Measurements from ENCODE around the gene ZNF425.
"Not testable (repeated sequence)": the region's sequence is repeated elsewhere in the genome, so short reads cannot be mapped to it uniquely, and the experiment has no call there.

Gene ZNF425

DNA sequence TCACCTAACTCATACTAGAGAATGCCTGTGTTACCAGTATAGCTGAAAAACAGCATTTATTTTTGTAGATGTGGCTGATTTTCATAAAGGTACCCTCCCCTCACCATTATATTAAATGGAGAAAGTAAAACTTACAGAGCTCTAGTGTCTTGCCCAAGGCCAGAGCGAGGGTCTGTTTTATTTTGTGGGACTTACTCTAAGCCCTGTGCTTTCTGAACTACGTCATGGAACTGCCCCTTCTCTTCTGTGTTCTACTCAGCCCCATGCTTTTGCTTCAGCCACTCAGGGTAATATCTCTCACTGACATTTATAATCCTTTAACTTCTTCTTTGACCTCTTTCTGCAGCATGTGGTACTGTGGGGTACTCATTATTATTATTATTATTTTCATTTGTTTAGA lies 25.3 kb downstream of the ZNF425 start:
- TF ChIP-seq, protein P1, sequence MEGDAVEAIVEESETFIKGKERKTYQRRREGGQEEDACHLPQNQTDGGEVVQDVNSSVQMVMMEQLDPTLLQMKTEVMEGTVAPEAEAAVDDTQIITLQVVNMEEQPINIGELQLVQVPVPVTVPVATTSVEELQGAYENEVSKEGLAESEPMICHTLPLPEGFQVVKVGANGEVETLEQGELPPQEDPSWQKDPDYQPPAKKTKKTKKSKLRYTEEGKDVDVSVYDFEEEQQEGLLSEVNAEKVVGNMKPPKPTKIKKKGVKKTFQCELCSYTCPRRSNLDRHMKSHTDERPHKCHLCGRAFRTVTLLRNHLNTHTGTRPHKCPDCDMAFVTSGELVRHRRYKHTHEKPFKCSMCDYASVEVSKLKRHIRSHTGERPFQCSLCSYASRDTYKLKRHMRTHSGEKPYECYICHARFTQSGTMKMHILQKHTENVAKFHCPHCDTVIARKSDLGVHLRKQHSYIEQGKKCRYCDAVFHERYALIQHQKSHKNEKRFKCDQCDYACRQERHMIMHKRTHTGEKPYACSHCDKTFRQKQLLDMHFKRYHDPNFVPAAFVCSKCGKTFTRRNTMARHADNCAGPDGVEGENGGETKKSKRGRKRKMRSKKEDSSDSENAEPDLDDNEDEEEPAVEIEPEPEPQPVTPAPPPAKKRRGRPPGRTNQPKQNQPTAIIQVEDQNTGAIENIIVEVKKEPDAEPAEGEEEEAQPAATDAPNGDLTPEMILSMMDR (IDR thresholded peaks at IDR 0.05; ENCODE audit: low read depth, low read length): no peak
- no peak for DNase-seq (ENCODE audit: extremely low read depth, low read depth)

DNA sequence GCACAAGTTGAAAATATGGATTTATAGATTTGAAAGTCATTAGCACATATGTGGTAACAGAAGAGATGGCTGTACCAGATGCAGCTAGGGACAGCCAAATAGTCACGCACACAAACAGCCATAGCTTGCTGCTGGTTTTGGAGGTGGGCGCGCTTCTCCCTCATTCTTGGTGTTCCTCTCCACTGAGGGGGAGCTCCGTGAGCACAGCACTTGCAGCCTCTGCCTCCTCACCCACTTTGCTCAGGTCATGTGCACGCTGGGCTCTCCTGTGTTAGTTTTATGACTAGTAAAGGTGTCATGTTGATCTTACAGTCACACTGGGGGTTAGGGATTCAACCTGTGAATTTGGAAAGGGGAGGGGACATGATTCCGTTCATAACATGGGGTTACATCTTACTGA lies 27.1 kb downstream of the ZNF425 start:
- TF ChIP-seq, protein P1 (IDR thresholded peaks at IDR 0.05; ENCODE audit: low read depth, low read length): no peak
- no peak for DNase-seq (ENCODE audit: extremely low read depth, low read depth)

DNA sequence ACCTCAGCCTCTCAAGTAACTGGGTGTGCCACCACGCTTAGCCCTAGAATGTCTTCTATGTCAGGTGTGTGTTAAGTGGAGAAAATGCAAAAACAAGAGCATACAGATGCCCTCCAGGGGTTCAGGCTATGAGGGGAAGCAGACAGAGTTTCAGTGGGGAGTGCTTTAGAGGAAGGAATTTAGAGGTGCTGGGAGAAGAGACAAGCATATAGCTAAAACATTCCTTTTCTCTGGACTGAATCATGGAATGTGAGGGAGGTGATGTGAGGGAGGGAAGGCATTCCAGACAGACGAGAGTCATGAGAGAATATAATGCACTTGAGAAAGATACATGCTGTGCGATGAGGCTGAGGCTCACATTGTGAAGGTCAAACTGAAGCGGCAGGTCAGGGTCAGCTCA lies 29.0 kb downstream of the ZNF425 start:
- no peak for DNase-seq (ENCODE audit: extremely low read depth, low read depth)
- TF ChIP-seq, protein P1 (IDR thresholded peaks at IDR 0.05; ENCODE audit: low read depth, low read length): no peak

DNA sequence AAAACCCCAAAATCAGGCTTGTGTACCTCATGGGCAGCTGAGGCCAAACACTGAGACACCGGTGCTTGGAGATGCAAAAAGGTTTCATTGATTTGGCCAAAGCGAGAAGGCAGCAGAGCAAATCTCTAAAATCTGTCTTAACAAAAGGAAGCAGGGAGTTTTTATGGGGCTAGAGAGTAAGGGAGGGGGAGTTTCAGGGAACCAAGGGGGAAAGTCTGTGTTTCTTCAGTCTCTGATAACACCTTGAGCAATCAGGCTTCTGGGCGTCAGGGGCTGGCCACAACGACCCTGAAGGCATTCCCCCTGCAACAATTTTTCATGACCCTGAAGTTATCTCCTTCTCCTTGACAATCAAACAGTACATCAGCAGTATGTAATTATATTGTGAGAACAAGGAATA lies 32.9 kb downstream of the ZNF425 start:
- TF ChIP-seq, protein P1 (IDR thresholded peaks at IDR 0.05; ENCODE audit: low read depth, low read length): no peak
- no peak for DNase-seq (ENCODE audit: extremely low read depth, low read depth)

DNA sequence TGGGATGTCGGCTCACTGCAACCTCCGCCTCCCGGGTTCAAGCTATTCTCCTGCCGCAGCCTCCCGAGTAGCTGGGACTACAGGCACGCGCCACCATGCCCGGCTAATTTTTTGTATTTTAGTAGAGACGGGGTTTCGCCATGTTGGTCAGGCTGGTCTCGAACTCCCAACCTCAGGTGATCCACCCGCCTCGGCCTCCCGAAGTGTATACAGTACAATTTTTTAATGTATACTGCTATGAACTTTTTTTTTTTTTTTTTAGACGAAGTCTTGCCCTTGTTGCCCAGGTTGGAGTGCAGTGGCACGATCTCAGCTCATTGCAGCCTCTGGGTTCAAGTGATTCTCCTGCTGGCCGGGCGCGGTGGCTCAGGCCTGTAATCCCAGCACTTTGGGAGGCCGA lies 33.9 kb downstream of the ZNF425 start:
- not testable (repeated sequence) for DNase-seq (ENCODE audit: extremely low read depth, low read depth)

DNA sequence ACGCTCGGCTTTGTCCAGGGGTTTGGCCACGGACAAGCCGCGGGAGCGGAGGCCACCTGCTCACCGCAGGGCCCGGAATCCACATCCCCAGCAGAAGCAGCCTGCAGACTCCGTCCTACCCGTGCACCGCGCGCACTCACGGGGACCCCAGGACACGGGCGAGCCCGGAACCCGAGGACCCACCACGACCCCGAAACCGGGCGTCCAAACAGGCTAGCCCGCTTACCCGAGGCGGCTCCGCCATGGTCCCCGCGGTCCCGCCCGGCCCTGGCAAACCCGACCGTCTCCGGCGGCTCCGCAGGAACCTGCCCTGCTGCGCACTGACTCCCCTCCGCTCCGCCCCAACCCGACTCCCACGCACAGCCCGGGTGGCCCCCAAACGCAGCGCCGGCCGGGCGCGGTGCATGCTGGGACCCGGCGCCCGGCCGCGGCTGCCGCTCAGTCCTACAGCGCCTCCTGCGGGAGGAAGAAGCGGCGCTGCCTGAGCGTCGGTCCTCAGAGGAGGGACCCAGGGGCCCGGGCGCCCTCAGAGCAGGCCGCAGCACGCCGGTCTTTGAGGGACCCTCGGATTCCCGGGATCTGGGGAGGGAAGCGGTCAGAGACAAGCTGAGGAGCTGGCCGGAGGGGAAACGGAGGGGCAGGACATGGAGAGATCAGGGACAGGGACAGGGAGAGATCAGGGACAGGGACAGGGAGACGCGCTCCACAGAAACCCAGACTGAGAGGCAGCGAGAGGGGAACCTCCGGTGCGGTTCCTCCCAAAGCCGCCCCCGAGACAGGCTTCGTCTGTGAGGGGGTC lies 35.5 kb downstream of the ZNF425 start, which contains the start of gene ZNF786:
ZNF786 (minus strand) TSS at position 322 of the 799 bp plus-strand sequence; CDS start at position 244, 78 bp downstream.
- TF ChIP-seq, protein P1 (IDR thresholded peaks at IDR 0.05; ENCODE audit: low read depth, low read length): peak; percentile 59
- peak; percentile 72 for DNase-seq (ENCODE audit: extremely low read depth, low read depth)

DNA sequence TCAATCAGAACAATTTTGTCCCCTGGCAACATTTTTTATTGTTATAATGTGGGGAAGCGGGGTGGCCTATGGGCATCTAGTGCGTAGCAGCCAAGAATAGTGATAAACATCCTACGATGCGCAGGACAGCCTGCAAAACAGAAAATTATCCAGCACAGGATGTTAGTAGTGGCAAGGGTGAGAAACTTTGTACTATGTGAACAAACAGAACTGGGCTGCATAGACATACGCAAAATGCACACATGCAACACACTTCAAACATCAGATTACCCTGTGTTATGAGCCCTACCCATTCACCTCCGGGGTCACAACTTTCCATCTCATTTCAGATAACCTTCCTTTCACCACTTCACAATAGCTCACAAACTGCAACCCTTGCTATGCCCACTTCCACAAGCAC lies 38.7 kb downstream of the ZNF425 start:
- TF ChIP-seq, protein P1 (IDR thresholded peaks at IDR 0.05; ENCODE audit: low read depth, low read length): no peak

DNA sequence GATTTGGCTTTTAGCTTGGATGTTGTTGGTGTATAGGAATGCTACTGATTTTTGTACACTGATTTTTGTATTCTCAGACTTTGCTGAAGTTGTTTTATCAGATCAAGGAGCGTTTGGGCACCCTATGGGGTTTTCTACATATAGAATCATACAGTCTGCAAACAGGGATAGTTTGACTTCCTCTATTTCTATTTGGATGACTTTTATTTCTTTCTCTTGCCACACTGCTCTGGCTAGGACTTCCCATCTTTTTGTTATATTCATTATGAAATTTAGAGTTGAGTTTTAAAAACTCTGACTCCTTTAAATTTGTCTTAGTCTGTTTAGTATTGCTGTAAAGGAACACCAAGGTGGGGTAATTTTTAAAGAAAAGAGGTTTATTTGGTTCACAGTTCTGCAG lies 40.3 kb downstream of the ZNF425 start:
- DNase-seq (ENCODE audit: extremely low read depth, low read depth): no peak

More for the DNA sequence above, 38.7 kb downstream of the ZNF425 start:
- no peak for DNase-seq (ENCODE audit: extremely low read depth, low read depth)

More for the DNA sequence above, 40.3 kb downstream of the ZNF425 start:
- TF ChIP-seq, protein P1 (IDR thresholded peaks at IDR 0.05; ENCODE audit: low read depth, low read length): no peak
